MG63 (cell line): ENCODE data around the gene SKI. TPM values are rescaled to one million over a fixed set of nuclear protein-coding genes. Genes with fewer than 3 reads are reported as not detected.

Experiments
- DNase-seq: peaks from one replicate; pipeline ENCODE4 v3.0.0-alpha.2; 2020
- H3K27me3 ChIP-seq: fragments of 250-450 bp; sonication (Bioruptor Pico); 2 replicates; pipeline ENCODE4 v1.5.1; 2020; ENCODE audit warnings: mild to moderate bottlenecking, moderate library complexity
- H3K36me3 ChIP-seq: fragments of 250-450 bp; sonication (Bioruptor Pico); 2 replicates; pipeline ENCODE4 v1.5.1; 2020; ENCODE audit warnings: mild to moderate bottlenecking, moderate library complexity
- H3K4me3 ChIP-seq: fragments of 250-450 bp; sonication (Bioruptor Pico); 2 replicates; pipeline ENCODE4 v1.5.1; 2020; ENCODE audit warnings: mild to moderate bottlenecking, moderate library complexity
- H3K9me3 ChIP-seq: fragments of 250-450 bp; sonication (Bioruptor Pico); 2 replicates; pipeline ENCODE4 v1.5.1; 2020; ENCODE audit warnings: mild to moderate bottlenecking, moderate library complexity
- total RNA-seq: library from RNA; depleted of rRNA; stranded (reverse); fragments of >200 nt; shearing (Covaris generic); gene quantifications from 2 replicates; pipeline ENCODE4 v1.2.3, GENCODE V29; 2014; ENCODE audit warnings: low replicate concordance; rRNA removed

SKI gene
- 7.7 and 9.2 TPM in 2 replicates for total RNA-seq

- no peaks in the 10 kb centered on the region for H3K27me3 ChIP-seq
- H3K4me3 ChIP-seq = peak within 1 kb of the TSS; percentile 87
- no peaks in the 10 kb centered on the region for H3K9me3 ChIP-seq
- no peak for DNase-seq
- H3K36me3 ChIP-seq = peaks cover 36% of the 10 kb centered on the region
These were observed at the start of gene SKI for GRCh38 chr1:2228157-2228594. TSS of gene SKI (plus strand) at chr1:2228319. CDS start at chr1:2228767, 448 bp downstream.

DNA sequence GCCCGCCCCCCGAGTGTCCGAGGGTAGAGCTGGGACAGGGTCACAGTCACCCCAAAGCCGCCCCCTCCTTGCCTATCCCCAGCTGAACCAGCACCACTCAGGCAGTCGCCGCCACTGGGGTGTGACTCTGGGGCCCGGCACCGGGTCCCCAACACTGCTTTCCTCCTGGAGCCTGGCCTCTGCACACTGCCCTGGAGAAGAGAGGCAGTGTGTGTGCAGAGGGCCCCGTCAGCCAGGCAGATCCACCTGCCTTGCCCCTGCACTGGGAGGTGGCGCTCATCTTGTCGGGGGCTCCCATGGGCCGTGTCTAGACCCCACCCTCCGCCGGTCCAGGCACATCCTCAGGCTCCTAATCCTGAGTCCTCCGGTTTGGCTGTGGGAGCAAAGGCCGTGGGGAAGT is 49.2 kb upstream of the SKI start:
- Histone ChIP-seq H3K36me3 (no peaks in the 10 kb centered on the region), H3K4me3 (no peak overlapping the region), H3K9me3 (no peaks in the 10 kb centered on the region), H3K27me3 (no peaks in the 10 kb centered on the region)
- DNase-seq = no peak

GRCh38 chr1:2179283-2180013 is 48.7 kb upstream of the SKI start:
- H3K36me3 ChIP-seq = no peaks in the 10 kb centered on the region
- no peak for DNase-seq
- no peaks in the 10 kb centered on the region for H3K9me3 ChIP-seq
- no peak overlapping the region for H3K4me3 ChIP-seq
- no peaks in the 10 kb centered on the region for H3K27me3 ChIP-seq

DNA sequence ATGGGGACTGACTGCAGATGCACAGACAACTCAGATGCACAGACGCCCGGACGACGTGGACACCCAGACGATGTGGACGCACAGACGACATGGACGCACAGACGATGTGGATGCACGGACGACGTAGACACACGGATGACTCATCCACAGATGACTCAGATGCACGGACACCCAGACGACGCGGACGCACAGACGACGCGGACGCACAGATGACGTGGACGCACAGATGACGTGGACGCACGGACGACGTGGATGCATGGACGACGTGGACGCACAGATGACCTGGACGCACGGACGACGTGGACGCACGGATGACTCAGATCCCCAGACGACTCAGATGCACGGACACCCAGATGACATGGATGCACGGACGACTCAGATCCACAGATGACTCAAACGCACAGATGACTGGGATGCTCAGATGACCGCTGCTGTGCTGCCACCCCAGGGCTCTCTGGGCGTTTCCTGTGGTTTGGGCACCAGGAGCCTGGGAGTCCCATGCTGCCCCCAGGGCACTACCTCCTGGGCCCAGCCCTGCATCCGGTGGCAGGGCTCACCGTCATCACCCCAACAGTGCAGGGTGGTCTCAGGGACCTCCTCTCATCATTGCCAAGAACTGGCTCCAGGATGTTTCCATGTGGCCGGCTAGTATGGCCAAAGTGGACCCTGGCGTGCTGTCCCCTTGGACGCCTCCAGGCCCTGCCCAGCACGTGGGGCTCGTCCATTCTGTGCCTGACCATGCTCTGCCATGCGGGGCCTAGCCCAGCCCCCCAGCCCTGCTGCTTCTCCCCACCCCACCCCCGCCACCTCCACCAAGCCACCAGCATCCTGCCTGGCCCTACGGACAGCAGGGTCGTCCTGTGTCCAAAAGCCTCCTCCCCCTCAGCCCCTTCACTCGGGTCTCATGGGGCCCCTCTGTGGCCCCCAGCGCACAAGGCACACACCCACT is 47.5 kb upstream of the SKI start:
- peak; percentile 22 for DNase-seq
- Histone ChIP-seq H3K27me3 (no peaks in the 10 kb centered on the region), H3K9me3 (no peaks in the 10 kb centered on the region), H3K4me3 (no peak overlapping the region), H3K36me3 (no peaks in the 10 kb centered on the region)

DNA sequence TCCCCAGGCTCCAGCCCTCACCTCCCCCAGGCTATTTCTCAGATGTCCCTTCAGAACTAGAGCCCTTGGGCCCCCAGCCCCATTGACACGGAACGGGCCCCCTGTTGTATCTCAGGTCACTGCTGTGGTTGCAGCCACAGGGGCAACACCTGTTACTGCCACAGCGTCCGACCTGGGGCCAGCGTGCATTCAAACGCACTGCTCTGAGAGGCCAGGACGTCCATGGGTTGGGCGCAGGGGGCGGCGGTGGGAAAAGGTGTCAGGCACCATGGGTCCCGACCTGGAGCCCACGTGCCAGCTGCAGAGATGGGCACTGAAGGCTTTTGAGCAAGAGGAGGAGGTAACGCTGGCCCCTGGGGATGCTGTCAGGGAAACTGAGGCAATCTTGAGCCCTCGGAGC is 46.8 kb upstream of the SKI start:
- Histone ChIP-seq H3K9me3 (no peaks in the 10 kb centered on the region), H3K27me3 (no peaks in the 10 kb centered on the region), H3K36me3 (no peaks in the 10 kb centered on the region), H3K4me3 (no peak overlapping the region)
- DNase-seq = no peak

GRCh38 chr1:2181752-2182151 is 46.4 kb upstream of the SKI start:
- DNase-seq = no peak
- Histone ChIP-seq H3K36me3 (no peaks in the 10 kb centered on the region), H3K27me3 (no peaks in the 10 kb centered on the region), H3K9me3 (no peaks in the 10 kb centered on the region), H3K4me3 (no peak overlapping the region)

DNA sequence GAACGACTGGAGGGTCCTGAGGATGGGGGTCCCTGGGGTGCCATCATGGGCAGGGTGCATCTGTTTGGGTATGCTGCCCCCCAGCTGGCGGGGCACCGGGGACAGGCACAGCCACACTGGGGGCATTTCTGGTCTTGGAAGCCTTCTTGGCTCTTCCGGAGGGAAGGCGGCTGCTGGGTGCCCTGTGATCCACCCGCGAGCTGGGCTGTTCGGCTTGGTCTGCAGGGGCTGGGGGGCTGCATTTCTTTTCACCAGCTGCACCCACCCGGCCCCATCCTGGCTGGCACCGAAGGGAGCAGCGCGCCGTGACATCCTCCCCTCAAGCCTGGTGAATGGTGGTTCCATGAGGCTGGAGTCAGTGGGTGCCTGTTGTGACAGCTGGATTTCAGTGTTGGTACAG is 45.7 kb upstream of the SKI start:
- Histone ChIP-seq H3K27me3 (no peaks in the 10 kb centered on the region), H3K36me3 (no peaks in the 10 kb centered on the region), H3K4me3 (no peak overlapping the region), H3K9me3 (no peaks in the 10 kb centered on the region)
- no peak for DNase-seq

- no peaks in the 10 kb centered on the region for H3K27me3 ChIP-seq
- no peaks in the 10 kb centered on the region for H3K36me3 ChIP-seq
- H3K4me3 ChIP-seq = no peak overlapping the region
- H3K9me3 ChIP-seq = no peaks in the 10 kb centered on the region
- DNase-seq = no peak
These were observed 44.2 kb upstream of the SKI start for GRCh38 chr1:2183937-2184334.

DNA sequence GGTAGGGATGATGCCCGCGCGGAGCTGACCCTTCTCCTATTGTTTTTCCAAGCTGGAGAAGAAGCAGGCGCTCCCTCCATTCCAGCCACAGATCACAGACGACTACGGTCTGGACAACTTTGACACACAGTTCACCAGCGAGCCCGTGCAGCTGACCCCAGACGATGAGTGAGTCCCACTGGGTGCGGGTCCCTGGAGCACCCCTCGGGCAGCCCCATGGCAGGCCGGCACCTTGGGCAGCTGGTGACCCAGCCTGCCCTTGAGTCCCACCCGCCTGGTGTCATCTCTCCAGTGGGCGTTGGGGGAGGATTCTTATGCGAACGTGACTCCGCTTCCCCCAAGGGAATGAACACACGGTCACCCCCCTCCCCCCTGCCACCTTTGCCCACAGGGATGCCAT is 43.6 kb upstream of the SKI start:
- no peaks in the 10 kb centered on the region for H3K27me3 ChIP-seq
- DNase-seq = no peak
- H3K9me3 ChIP-seq = no peaks in the 10 kb centered on the region
- no peaks in the 10 kb centered on the region for H3K36me3 ChIP-seq
- no peak overlapping the region for H3K4me3 ChIP-seq

GRCh38 chr1:2184934-2185333 is 43.2 kb upstream of the SKI start:
- Histone ChIP-seq H3K9me3 (no peaks in the 10 kb centered on the region), H3K27me3 (no peaks in the 10 kb centered on the region), H3K4me3 (no peak overlapping the region), H3K36me3 (no peaks in the 10 kb centered on the region)
- no peak for DNase-seq

DNA sequence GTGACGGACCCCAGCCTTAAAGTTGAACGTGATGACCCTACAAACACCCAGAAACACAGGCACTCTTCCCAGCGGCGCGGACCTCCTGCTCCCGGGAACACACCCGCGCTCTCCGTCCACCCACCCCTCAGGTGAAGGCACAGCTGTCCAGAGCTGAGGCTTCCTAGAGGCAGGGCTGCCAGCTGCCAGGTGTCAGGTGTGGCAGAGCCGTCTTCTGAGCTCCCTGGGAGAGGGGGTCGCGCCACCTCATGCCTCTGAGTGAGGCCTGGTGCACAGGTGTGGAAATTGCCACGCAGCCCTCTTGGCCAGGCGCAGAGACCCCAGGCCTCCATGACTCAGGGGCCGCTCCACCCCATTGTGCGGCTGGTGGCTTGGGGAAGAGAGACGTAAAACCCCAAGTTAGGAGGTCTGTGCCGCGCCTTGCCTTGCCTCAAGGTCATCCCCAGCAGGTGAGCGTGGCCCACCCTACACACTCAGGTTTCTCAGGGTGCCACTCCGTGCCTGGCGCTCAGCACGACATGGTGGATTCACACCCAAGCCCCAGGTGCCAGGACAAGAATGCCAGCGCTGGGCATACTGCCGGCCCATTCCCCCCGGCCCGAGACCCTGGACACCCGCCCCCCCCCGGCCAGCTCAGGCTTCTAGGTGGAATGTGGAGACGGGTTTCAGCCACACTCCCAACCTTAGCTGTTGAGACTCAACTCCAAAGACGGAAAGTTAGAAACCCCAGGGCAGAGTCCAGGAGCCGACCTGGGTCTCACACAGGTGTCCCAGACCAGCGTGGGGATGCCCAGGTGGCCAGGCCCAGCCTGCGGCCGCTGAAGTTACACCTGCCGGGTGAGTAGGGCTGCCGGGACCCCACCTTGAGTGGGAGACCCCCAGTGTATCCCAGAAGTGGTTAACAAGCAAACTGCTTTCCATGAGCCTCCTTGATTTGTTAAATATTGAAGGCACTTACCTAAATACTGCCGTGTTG is 42.0 kb upstream of the SKI start:
- no peak for DNase-seq
- no peak overlapping the region for H3K4me3 ChIP-seq
- no peaks in the 10 kb centered on the region for H3K9me3 ChIP-seq
- no peaks in the 10 kb centered on the region for H3K27me3 ChIP-seq
- peaks cover 2% of the 10 kb centered on the region; the same call in 1 of the 2 replicates for H3K36me3 ChIP-seq

GRCh38 chr1:2186901-2187300 is 41.2 kb upstream of the SKI start:
- H3K9me3 ChIP-seq = no peaks in the 10 kb centered on the region
- H3K4me3 ChIP-seq = no peak overlapping the region
- DNase-seq = no peak
- H3K36me3 ChIP-seq = peaks cover 2% of the 10 kb centered on the region; the same call in 1 of the 2 replicates
- H3K27me3 ChIP-seq = no peaks in the 10 kb centered on the region

- no peak for DNase-seq
- Histone ChIP-seq H3K36me3 (peaks cover 2% of the 10 kb centered on the region), H3K27me3 (no peaks in the 10 kb centered on the region), H3K4me3 (no peak overlapping the region), H3K9me3 (no peaks in the 10 kb centered on the region)
These were observed 40.5 kb upstream of the SKI start for GRCh38 chr1:2187619-2188018.

GRCh38 chr1:2188336-2188735 is 39.8 kb upstream of the SKI start:
- no peaks in the 10 kb centered on the region for H3K9me3 ChIP-seq

DNA sequence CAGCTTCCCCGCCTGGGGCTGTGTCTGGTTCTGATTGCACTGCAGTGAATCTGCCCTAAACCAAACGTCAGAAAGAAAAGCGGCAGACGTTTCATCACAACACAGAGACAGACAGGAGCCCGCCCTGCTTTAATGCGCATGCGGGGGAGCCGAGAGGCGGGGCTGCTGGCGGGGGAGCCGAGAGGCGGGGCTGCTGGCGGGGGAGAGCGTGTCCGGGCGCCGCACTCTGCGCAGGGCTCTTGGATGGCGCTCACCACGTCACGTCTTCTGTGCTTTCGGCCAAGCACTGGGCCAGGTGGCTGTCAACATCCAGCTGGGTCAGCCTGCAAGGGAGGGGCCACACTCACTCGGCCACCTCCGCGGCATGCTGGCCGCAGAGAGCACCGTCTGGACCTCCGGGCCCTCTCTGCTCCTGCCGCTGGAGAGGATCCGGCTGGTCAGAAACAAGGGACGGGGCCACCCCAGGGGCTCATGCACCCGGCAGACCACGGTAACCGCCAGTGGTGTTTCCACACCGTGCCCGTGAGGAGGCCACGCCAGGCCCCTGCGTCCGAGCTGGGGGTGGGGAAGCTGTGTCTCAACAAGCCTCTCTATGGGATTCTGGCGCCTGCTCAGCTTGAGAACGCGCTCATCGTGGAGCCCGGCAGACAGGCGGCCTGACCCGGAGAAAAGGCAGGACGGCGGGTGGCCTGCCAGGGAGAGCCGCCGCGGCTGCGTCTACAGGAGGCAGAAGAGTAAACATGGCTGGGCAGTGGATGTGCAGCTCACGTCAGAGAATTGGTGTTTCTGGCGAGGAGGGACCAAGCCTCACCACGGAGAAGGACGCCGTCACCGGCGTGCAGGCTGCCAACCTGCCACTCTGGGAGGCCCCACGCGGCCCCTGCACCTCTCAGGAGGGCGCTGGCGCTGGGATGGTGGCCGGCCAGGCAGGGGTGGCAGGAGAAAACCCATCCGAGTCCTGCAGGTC is 38.4 kb upstream of the SKI start:
- H3K27me3 ChIP-seq = no peaks in the 10 kb centered on the region
- H3K9me3 ChIP-seq = no peaks in the 10 kb centered on the region
- H3K36me3 ChIP-seq = peaks cover 5% of the 10 kb centered on the region
- peak overlapping the region; percentile 44 for H3K4me3 ChIP-seq
- peak; percentile 89 for DNase-seq

More at GRCh38 chr1:2188336-2188735, 39.8 kb upstream of the SKI start:
- peaks cover 5% of the 10 kb centered on the region for H3K36me3 ChIP-seq
- no peaks in the 10 kb centered on the region for H3K27me3 ChIP-seq
- H3K4me3 ChIP-seq = no peak overlapping the region
- no peak for DNase-seq
